Keratinocyte (primary cell): ENCODE results near the gene DIO1.
"Not testable (repeated sequence)": the region's sequence is repeated elsewhere in the genome, so short reads cannot be mapped to it uniquely, and the experiment has no call there.

Experiments
- EZH2 ChIP-seq: IDR thresholded peaks from one replicate; pipeline ENCODE4 v1.6.1; 2012; ENCODE audit warnings: inconsistent platforms, mild to moderate bottlenecking, low read length, moderate library complexity
- TF ChIP-seq, protein P1 (sequence below), 3 experiments: IDR thresholded peaks in 1 of 3; conservative IDR thresholded peaks in 1 of 3; optimal IDR thresholded peaks in 1 of 3; 2 replicates in 2 of 3; 3 replicates in 1 of 3; pipeline versions ENCODE3 to v1.5.1; 2011; ENCODE audit warnings: low read length in 3 of 3, mild to moderate bottlenecking in 3 of 3, moderate library complexity in 2 of 3, control low read depth in 1 of 3, inconsistent platforms in 1 of 3; ENCODE audit not compliant: insufficient read depth in 2 of 3; ENCODE audit errors: extremely low read depth in 1 of 3

DNA sequence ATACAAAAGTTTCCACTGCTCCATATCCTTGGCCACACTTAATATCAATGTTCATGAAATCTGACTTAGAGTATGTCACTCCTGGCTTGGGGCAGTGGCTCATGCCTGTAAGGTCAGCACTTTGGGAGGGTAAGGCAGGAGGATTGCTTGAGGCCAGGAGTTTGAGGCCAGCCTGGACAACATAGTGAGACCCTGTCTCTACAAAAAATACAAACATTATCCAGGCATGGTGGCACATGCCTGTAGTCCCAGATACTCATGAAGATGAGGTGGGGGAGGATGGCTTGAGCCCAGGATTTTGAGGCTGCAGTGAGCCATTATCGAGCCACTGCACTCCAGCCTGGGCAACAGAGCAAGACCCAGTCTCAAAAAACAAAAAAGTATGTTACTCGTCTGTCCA, 18.8 kb upstream of the DIO1 start:
- TF ChIP-seq, protein P1, sequence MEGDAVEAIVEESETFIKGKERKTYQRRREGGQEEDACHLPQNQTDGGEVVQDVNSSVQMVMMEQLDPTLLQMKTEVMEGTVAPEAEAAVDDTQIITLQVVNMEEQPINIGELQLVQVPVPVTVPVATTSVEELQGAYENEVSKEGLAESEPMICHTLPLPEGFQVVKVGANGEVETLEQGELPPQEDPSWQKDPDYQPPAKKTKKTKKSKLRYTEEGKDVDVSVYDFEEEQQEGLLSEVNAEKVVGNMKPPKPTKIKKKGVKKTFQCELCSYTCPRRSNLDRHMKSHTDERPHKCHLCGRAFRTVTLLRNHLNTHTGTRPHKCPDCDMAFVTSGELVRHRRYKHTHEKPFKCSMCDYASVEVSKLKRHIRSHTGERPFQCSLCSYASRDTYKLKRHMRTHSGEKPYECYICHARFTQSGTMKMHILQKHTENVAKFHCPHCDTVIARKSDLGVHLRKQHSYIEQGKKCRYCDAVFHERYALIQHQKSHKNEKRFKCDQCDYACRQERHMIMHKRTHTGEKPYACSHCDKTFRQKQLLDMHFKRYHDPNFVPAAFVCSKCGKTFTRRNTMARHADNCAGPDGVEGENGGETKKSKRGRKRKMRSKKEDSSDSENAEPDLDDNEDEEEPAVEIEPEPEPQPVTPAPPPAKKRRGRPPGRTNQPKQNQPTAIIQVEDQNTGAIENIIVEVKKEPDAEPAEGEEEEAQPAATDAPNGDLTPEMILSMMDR (optimal IDR thresholded peaks at IDR 0.05 in 1 of 3, IDR thresholded peaks at IDR 0.05 in 1 of 3, conservative IDR thresholded peaks at IDR 0.05 in 1 of 3; ENCODE audit: extremely low read depth in 1 of 3, insufficient read depth in 2 of 3, low read length in 3 of 3) = not testable (repeated sequence)
- not testable (repeated sequence) for TF ChIP-seq EZH2
